Anterior cingulate cortex (tissue), 58 donors: Measurements from ENCODE around the gene SYPL1.

Source experiments
- DNase-seq, 58 donors: peaks; one replicate each; lab custom pipeline; 2025; lab: John Stamatoyannopoulos, UW

Gene SYPL1

GRCh38 chr7:106056513-106057203, 55.5 kb downstream of the SYPL1 start:
- peak in 52 of 58 donors; percentile 10 to 74 (median 54) for DNase-seq

GRCh38 chr7:106054971-106055532, 57.1 kb downstream of the SYPL1 start:
- DNase-seq, result peak in 1 of 58 donors; percentile 26

- no peak for DNase-seq
These were observed 57.8 kb downstream of the SYPL1 start for GRCh38 chr7:106054156-106054910.

GRCh38 chr7:106053109-106053508, 59.0 kb downstream of the SYPL1 start:
- no peak for DNase-seq

GRCh38 chr7:106052681-106053080, 59.4 kb downstream of the SYPL1 start:
- no peak for DNase-seq

- peak in 9 of 58 donors; percentile 12 to 29 (median 20) for DNase-seq
These were observed 61.4 kb downstream of the SYPL1 start for GRCh38 chr7:106050746-106051117.

GRCh38 chr7:106050002-106050745, 61.9 kb downstream of the SYPL1 start:
- peak in 7 of 58 donors; percentile 14 to 51 (median 16) for DNase-seq

- no peak for DNase-seq
These were observed 62.9 kb downstream of the SYPL1 start for GRCh38 chr7:106049139-106049752.

- no peak for DNase-seq
These were observed 63.4 kb downstream of the SYPL1 start for GRCh38 chr7:106048706-106049020.

- no peak for DNase-seq
These were observed 64.0 kb downstream of the SYPL1 start for GRCh38 chr7:106047818-106048705.

- DNase-seq, result peak in 1 of 58 donors; percentile 22
These were observed 64.9 kb downstream of the SYPL1 start for GRCh38 chr7:106047184-106047583.

- no peak for DNase-seq
These were observed 66.5 kb downstream of the SYPL1 start for GRCh38 chr7:106045586-106045985.

- no peak for DNase-seq
These were observed 67.0 kb downstream of the SYPL1 start for GRCh38 chr7:106045139-106045538.

- DNase-seq, result no peak
These were observed 69.9 kb downstream of the SYPL1 start for GRCh38 chr7:106042196-106042611.

GRCh38 chr7:106041140-106041717, 70.9 kb downstream of the SYPL1 start:
- DNase-seq, result peak in 9 of 58 donors; percentile 6 to 39 (median 19)
